ENCODE data around the gene MED27.
A peak's percentile ranks its signal among the peaks of the same experiment; 100 is the strongest.

Gene MED27

GRCh38 chr9:132079391-132080091 is at the start of gene MED27:
Gene MED27 (minus strand): TSS chr9:132079867. CDS start chr9:132079844, 23 bp downstream.
- peak; percentile 88 for DNase-seq

GRCh38 chr9:132127888-132128534 is 48.3 kb upstream of the MED27 start:
- no peak for DNase-seq

- no peak for DNase-seq
These were observed 47.1 kb upstream of the MED27 start for GRCh38 chr9:132126680-132127236.

GRCh38 chr9:132125944-132126679 is 46.4 kb upstream of the MED27 start:
- no peak for DNase-seq

- no peak for DNase-seq
These were observed 45.7 kb upstream of the MED27 start for GRCh38 chr9:132125361-132125760.

GRCh38 chr9:132124800-132125199 is 45.1 kb upstream of the MED27 start:
- DNase-seq: no peak

GRCh38 chr9:132121021-132121420 is 41.4 kb upstream of the MED27 start:
- DNase-seq: no peak

- no peak for DNase-seq
These were observed 38.0 kb upstream of the MED27 start for GRCh38 chr9:132117694-132118093.

- no peak for DNase-seq
These were observed 36.9 kb upstream of the MED27 start for GRCh38 chr9:132116583-132116982.

GRCh38 chr9:132114102-132114707 is 34.5 kb upstream of the MED27 start:
- DNase-seq: no peak

GRCh38 chr9:132109291-132109690 is 29.6 kb upstream of the MED27 start:
- DNase-seq: no peak

GRCh38 chr9:132108728-132109127 is 29.1 kb upstream of the MED27 start:
- DNase-seq: no peak

GRCh38 chr9:132099741-132100407 is 20.2 kb upstream of the MED27 start:
- no peak for DNase-seq

- no peak for DNase-seq
These were observed 19.5 kb upstream of the MED27 start for GRCh38 chr9:132099167-132099566.

GRCh38 chr9:132094314-132094791 is 14.7 kb upstream of the MED27 start:
- DNase-seq: no peak

- DNase-seq: no peak
These were observed 11.1 kb upstream of the MED27 start for GRCh38 chr9:132090771-132091170.

- DNase-seq: no peak
These were observed 7.9 kb upstream of the MED27 start for GRCh38 chr9:132087438-132088030.

GRCh38 chr9:132082188-132082587 is 2.5 kb upstream of the MED27 start:
- DNase-seq: no peak

GRCh38 chr9:132078699-132079356 is 839 bp downstream of the MED27 start:
- DNase-seq: no peak

- DNase-seq: peak; percentile 8
These were observed 1.6 kb downstream of the MED27 start for GRCh38 chr9:132077881-132078698.

GRCh38 chr9:132075853-132076252 is 3.8 kb downstream of the MED27 start:
- no peak for DNase-seq
